VCaP (cell line): ENCODE data around the gene PHKA1.

ENCODE experiments used
- H3K27ac ChIP-seq: fragments of 450-650 bp; 2 replicates; pipeline ENCODE4 v1.5.1; 2017
- TF ChIP-seq, protein P1 (sequence below): fragments of 450-650 bp; conservative IDR thresholded peaks from 2 replicates; pipeline ENCODE4 v1.5.1; 2017; ENCODE audit warnings: mild to moderate bottlenecking, moderate library complexity

PHKA1 gene

DNA sequence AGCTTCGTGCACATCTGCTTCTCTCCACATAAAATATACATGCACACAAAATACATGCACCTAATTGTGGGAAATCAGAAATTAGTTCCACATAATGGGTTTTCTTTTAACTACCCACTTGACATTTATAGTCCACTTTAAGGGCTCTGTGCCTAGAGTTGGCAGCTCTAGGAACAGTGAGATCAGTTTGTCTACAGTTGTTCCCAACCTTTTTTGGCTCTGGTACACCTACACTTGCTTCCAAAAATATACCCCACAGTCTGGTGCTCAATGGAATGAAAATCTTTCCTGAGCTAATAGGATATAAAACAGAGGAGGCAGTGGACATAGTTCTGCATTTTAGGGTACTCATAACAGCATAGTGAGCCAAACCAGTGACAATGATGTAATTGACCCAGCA lies 177.6 kb downstream of the PHKA1 start:
- TF ChIP-seq, protein P1, sequence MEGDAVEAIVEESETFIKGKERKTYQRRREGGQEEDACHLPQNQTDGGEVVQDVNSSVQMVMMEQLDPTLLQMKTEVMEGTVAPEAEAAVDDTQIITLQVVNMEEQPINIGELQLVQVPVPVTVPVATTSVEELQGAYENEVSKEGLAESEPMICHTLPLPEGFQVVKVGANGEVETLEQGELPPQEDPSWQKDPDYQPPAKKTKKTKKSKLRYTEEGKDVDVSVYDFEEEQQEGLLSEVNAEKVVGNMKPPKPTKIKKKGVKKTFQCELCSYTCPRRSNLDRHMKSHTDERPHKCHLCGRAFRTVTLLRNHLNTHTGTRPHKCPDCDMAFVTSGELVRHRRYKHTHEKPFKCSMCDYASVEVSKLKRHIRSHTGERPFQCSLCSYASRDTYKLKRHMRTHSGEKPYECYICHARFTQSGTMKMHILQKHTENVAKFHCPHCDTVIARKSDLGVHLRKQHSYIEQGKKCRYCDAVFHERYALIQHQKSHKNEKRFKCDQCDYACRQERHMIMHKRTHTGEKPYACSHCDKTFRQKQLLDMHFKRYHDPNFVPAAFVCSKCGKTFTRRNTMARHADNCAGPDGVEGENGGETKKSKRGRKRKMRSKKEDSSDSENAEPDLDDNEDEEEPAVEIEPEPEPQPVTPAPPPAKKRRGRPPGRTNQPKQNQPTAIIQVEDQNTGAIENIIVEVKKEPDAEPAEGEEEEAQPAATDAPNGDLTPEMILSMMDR: no peak
- no peak overlapping the region for H3K27ac ChIP-seq

GRCh38 chrX:72532366-72532765 lies 181.7 kb downstream of the PHKA1 start:
- TF ChIP-seq, protein P1: no peak
- H3K27ac ChIP-seq: no peak overlapping the region
